HepG2 (cell line): ENCODE data around the gene PPP3R2. TPM values are rescaled to one million over a fixed set of nuclear protein-coding genes. Genes with fewer than 3 reads are reported as not detected.

Source experiments
- ATAC-seq: fragments of 200-7000 bp; cut with Tn5 transposase; 3 replicates; pipeline ENCODE4 v1.9.1; 2020; ENCODE audit warnings: mild to moderate bottlenecking, moderate library complexity
- BruUV-seq: library from RNA; stranded (reverse); fragments of 400-500 nt; replicated peaks from 2 replicates; lab custom pipeline; 2021; lab: Mats Ljungman, UMichigan
- CTCF ChIA-PET: fragments of 300-600 bp; formaldehyde crosslinking; extraction: SDS; loops from one replicate; lab custom pipeline; 2021; ENCODE audit warnings: low total read pairs, inconsistent platforms, low intra/inter-chr PET ratio; lab: Yijun Ruan, JAX
- POLR2A ChIA-PET: fragments of 350-600 bp; sonication (Branson Sonifier 250); formaldehyde crosslinking; loops from one replicate; lab custom pipeline; 2020; ENCODE audit warnings: antibody characterized with exemption, inconsistent platforms; lab: Yijun Ruan, JAX
- DNase-seq: peaks from one replicate; pipeline ENCODE4 v3.0.0-alpha.2; 2015; ENCODE audit warnings: low spot score
- FAIRE-seq: peaks from 3 replicates; lab custom pipeline; 2011; peaks lifted over from hg19 to GRCh38; lab: Jason Lieb, UNC
- H2AFZ ChIP-seq: one replicate; pipeline ENCODE4 v1.6.1; 2011; ENCODE audit warnings: low read length, inconsistent platforms
- H3K27ac ChIP-seq: fragments of 300-600 bp; 3 replicates; pipeline ENCODE4 v1.8.0; 2011; ENCODE audit warnings: mixed run types, mild to moderate bottlenecking, mixed read lengths, low read length, inconsistent platforms; ENCODE audit not compliant: insufficient read depth; ENCODE audit errors: extremely low read length
- H3K27me3 ChIP-seq, 2 experiments: fragments of 200-600 bp in 1 of 2; 2 replicates in 1 of 2; 3 replicates in 1 of 2; pipeline versions ENCODE4 v1.6.0 to v1.8.0; 2011; ENCODE audit warnings: low read length in 2 of 2, mild to moderate bottlenecking in 2 of 2, moderate library complexity in 2 of 2, inconsistent platforms in 1 of 2; ENCODE audit not compliant: insufficient read depth in 2 of 2, control insufficient read depth in 1 of 2
- H3K36me3 ChIP-seq, 2 experiments: fragments of 200-600 bp in 1 of 2; replicated peaks in 1 of 2; 2 replicates in 1 of 2; 3 replicates in 1 of 2; pipeline versions ENCODE4 v1.5.1 to v1.8.0; 2011; ENCODE audit warnings: low read length in 2 of 2, inconsistent platforms in 1 of 2; ENCODE audit not compliant: insufficient read depth in 2 of 2, control insufficient read depth in 1 of 2
- H3K4me1 ChIP-seq: 2 replicates; pipeline ENCODE4 v1.5.1; 2012; ENCODE audit warnings: low read length, inconsistent platforms; ENCODE audit not compliant: insufficient read depth
- H3K4me2 ChIP-seq: 2 replicates; pipeline ENCODE4 v1.6.0; 2011; ENCODE audit warnings: low read depth, low read length, inconsistent platforms
- H3K4me3 ChIP-seq, 3 experiments: fragments of 200-600 bp in 1 of 3; sonication (generic), shearing (Covaris generic) in 1 of 3; replicated peaks in 1 of 3; 2 replicates each; pipeline ENCODE4 v1.5.1; 2011 to 2016; ENCODE audit warnings: low read length in 3 of 3, inconsistent platforms in 2 of 3, low read depth in 2 of 3, mild to moderate bottlenecking in 2 of 3, control low read depth in 1 of 3, mixed read lengths in 1 of 3; ENCODE audit not compliant: insufficient read depth in 1 of 3
- H3K79me2 ChIP-seq: one replicate; pipeline ENCODE4 v1.6.1; 2011; ENCODE audit warnings: low read length, inconsistent platforms; ENCODE audit not compliant: insufficient read depth
- H3K9ac ChIP-seq: 2 replicates; pipeline ENCODE4 v1.6.0; 2011; ENCODE audit warnings: mild to moderate bottlenecking, low read depth, low read length, inconsistent platforms; ENCODE audit not compliant: insufficient read depth
- H3K9me3 ChIP-seq: 2 replicates; pipeline ENCODE4 v1.5.1; 2012; ENCODE audit warnings: mild to moderate bottlenecking, low read length
- H4K20me1 ChIP-seq: 2 replicates; pipeline ENCODE4 v1.6.0; 2011; ENCODE audit warnings: inconsistent platforms, mild to moderate bottlenecking, low read length, moderate library complexity; ENCODE audit not compliant: insufficient read depth
- KDM6A ChIP-seq: IDR thresholded peaks from 2 replicates; pipeline ENCODE4 v1.6.1; 2016; ENCODE audit warnings: low read depth
- RBM22 ChIP-seq: fragments of 200-400 bp; formaldehyde crosslinking; optimal IDR thresholded peaks from 2 replicates; pipeline ENCODE3; 2017; ENCODE audit warnings: mild to moderate bottlenecking, low read length, moderate library complexity
- ZNF160 ChIP-seq: sonication (generic); formaldehyde crosslinking; IDR thresholded peaks from 2 replicates; pipeline ENCODE4 v1.8.0; 2022; ENCODE audit warnings: mild to moderate bottlenecking, inconsistent platforms, missing genetic modification reagents
- ZNF337 ChIP-seq: sonication (generic); formaldehyde crosslinking; IDR thresholded peaks from 2 replicates; pipeline ENCODE4 v1.5.1; 2020; ENCODE audit warnings: missing genetic modification reagents, low read depth, mild to moderate bottlenecking, borderline replicate concordance
- WGBS: methylation state at CpG from one replicate; pipeline ENCODE4 v1.1.6; 2017; ENCODE audit warnings: low lambda C conversion rate; 5-methylcytosine and 5-hydroxymethylcytosine counted together
- in situ Hi-C: cut with HindIII; loops from 2 replicates; pipeline ENCODE4 v1.10.0; 2017; ENCODE audit warnings: low pct_unique_long_range_greater_than_20kb; ENCODE audit not compliant: extremely low pct_ligation_motif_present
- intact Hi-C: fragments of 100-400 bp; cut with micrococcal nuclease; formaldehyde crosslinking; loops from one replicate; pipeline ENCODE4 v1.10.0; 2022; ENCODE audit not compliant: unreplicated experiment
- polyA plus RNA-seq, 8 experiments: library from polyadenylated mRNA; depleted of rRNA in 3 of 8; stranded (reverse) in 7 of 8; unstranded in 1 of 8; fragments of >200 nt; fragmentation: Illumina TruSeq in 4 of 8; extraction: Trizol in 4 of 8; gene quantifications; 2 replicates each; pipeline versions ENCODE4 v1.2.1 to v1.2.3, GENCODE V29; 2011 to 2016; ENCODE audit warnings: low read depth in 4 of 8, missing spikeins in 1 of 8, mixed read lengths in 1 of 8; ENCODE audit not compliant: insufficient read depth in 1 of 8
- total RNA-seq, 5 experiments: library from RNA; depleted of rRNA; stranded (reverse); fragments of >200 nt; fragmentation: Illumina TruSeq; extraction: Trizol; gene quantifications; 2 replicates each; pipeline ENCODE4 v1.2.3, GENCODE V29; 2016; ENCODE audit warnings: low read depth in 1 of 5
- TF ChIP-seq, protein P1 (sequence below): sonication (generic); formaldehyde crosslinking; IDR thresholded peaks from 2 replicates; pipeline ENCODE4 v1.4.0; 2020; ENCODE audit warnings: mild to moderate bottlenecking, missing genetic modification reagents
- TF ChIP-seq, protein P2 (sequence below): sonication (generic); formaldehyde crosslinking; IDR thresholded peaks from 2 replicates; pipeline ENCODE4 v1.5.0; 2020; ENCODE audit warnings: mild to moderate bottlenecking, missing genetic modification reagents, borderline replicate concordance

Gene PPP3R2
- total and polyA plus RNA-seq, 2 of the 13 experiments (the other 11 are each of a cell fraction or from before 2014, with no cell fraction given), result not detected

DNA sequence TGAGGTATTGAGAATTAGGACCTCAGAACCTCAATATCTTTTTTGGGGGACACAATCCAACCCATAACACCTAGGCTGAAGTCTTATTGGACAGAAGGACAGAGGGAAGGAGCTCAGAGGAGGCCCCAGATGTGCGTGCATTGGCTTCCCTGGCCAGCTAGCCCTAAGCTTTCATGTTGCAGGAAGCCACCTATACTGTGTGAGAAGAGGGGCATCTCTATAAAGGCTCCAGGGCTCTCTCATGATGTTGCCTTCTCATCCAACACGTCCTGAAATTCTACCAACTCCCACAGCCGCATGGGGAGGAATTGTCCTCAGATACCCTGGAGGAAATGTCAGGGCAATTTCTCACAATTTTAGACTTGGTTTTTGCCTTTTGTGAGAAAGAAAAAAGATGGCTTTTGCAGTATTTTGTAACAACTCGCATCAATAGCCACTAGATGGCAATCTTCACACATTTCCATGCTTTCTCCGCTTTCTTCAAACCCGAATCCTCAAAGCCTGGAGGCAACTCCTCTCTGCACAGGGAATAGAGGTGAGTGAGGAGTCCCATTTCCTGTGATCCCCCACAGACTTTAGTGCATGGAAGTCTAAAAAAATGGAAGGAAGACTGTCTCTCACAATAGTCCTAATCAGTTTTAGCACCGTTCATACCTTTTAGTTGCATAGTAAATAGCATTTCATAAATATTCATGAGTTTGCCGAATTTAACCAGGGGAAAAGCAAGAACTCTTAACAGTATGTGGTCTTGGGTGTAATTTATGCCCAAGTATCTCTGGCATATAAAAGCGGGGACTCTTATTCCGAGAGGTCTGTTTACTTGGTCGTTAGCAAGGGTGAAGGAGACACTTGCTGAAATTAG, 7.4 kb upstream of the PPP3R2 start:
- no TSS peak for BruUV-seq
- peak; percentile 46 for DNase-seq
- no peaks in the 10 kb centered on the region for H3K9me3 ChIP-seq
- ChIA-PET CTCF (interaction anchor here (2.3 kb wide), 1 partner anchor 126 kb away, joined by 11 read pairs; no protein-coding TSS in a partner anchor), POLR2A (no interaction called here)
- peaks cover 16% of the 10 kb centered on the region for H3K4me1 ChIP-seq
- H3K4me3 ChIP-seq, result no peak overlapping the region
- H3K27ac ChIP-seq, result no peak overlapping the region
- FAIRE-seq, result peak; percentile 82
- H3K36me3 ChIP-seq, result no peaks in the 10 kb centered on the region
- in situ Hi-C loops (no loop called here), intact Hi-C loops (loop anchor here (1.0 kb wide), 1 partner anchor 126 kb away; no protein-coding TSS in a partner anchor)
- no peak overlapping the region for H2AFZ ChIP-seq
- no peaks in the 10 kb centered on the region for H4K20me1 ChIP-seq
- no peaks in the 10 kb centered on the region for H3K27me3 ChIP-seq
- H3K4me2 ChIP-seq, result no peak overlapping the region
- no peaks in the 10 kb centered on the region for H3K79me2 ChIP-seq
- 12% methylated on average over 11 of the region's 11 CpGs for WGBS
- H3K9ac ChIP-seq, result no peak overlapping the region
- peak; percentile 84 for ATAC-seq
- TF ChIP-seq RBM22 (no peak), KDM6A (CRISPR knock-in tag) (no peak), ZNF160 (CRISPR knock-in tag) (no peak), ZNF337 (CRISPR knock-in tag) (no peak)
- TF ChIP-seq, protein P1, sequence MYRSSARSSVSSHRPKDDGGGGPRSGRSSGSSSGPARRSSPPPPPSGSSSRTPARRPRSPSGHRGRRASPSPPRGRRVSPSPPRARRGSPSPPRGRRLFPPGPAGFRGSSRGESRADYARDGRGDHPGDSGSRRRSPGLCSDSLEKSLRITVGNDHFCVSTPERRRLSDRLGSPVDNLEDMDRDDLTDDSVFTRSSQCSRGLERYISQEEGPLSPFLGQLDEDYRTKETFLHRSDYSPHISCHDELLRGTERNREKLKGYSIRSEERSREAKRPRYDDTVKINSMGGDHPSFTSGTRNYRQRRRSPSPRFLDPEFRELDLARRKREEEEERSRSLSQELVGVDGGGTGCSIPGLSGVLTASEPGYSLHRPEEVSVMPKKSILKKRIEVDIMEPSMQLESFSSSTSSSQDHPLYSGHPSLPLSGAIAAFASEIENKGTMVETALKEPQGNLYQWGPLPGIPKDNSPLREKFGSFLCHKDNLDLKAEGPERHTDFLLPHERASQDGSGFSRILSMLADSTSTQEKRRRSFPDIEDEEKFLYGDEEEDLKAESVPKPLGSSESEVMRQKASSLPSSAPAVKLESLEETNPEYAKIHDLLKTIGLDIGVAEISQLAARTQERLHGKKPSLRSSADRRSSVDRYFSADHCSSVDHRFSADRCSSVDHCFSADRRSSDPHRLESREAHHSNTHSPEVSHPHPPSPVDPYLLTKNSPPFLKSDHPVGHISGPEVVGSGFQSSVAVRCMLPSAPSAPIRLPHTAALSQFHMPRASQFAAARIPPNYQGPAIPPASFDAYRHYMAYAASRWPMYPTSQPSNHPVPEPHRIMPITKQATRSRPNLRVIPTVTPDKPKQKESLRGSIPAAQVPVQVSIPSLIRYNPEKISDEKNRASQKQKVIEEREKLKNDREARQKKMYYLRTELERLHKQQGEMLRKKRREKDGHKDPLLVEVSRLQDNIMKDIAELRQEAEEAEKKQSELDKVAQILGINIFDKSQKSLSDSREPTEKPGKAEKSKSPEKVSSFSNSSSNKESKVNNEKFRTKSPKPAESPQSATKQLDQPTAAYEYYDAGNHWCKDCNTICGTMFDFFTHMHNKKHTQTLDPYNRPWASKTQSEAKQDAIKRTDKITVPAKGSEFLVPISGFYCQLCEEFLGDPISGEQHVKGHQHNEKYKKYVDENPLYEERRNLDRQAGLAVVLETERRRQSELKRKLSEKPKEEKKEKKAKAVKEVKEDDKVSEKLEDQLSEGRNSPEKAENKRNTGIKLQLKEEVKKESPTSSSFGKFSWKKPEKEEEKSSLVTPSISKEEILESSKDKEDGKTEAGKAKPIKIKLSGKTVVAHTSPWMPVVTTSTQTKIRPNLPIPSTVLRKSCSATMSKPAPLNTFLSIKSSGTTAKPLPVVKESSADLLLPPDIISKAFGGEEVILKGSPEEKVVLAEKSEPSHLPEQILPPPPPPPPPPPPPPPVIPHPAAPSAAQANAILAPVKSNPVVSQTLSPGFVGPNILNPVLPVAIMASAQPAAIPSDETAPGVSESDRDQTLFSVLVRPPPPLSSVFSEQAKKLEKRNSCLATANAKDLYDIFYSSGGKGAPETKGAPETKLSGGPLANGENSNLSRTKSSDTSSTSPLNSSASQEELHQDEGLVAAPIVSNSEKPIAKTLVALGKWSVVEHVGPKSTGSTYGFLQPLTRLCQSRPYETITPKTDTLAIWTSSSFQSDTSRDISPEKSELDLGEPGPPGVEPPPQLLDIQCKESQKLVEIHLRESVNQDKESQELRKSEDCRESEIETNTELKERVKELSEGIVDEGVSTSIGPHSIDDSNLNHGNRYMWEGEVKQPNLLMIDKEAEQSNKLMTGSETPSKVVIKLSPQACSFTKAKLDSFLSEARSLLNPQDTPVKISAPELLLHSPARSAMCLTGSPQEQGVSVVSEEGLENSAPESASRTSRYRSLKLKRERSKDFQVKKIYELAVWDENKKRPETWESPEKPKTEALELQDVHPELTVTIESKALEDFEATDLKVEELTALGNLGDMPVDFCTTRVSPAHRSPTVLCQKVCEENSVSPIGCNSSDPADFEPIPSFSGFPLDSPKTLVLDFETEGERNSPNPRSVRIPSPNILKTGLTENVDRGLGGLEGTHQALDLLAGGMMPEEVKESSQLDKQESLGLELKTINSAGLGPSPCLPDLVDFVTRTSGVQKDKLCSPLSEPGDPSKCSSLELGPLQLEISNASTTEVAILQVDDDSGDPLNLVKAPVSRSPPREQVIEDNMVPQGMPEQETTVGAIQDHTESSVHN (CRISPR knock-in tag), result no peak
- TF ChIP-seq, protein P2, sequence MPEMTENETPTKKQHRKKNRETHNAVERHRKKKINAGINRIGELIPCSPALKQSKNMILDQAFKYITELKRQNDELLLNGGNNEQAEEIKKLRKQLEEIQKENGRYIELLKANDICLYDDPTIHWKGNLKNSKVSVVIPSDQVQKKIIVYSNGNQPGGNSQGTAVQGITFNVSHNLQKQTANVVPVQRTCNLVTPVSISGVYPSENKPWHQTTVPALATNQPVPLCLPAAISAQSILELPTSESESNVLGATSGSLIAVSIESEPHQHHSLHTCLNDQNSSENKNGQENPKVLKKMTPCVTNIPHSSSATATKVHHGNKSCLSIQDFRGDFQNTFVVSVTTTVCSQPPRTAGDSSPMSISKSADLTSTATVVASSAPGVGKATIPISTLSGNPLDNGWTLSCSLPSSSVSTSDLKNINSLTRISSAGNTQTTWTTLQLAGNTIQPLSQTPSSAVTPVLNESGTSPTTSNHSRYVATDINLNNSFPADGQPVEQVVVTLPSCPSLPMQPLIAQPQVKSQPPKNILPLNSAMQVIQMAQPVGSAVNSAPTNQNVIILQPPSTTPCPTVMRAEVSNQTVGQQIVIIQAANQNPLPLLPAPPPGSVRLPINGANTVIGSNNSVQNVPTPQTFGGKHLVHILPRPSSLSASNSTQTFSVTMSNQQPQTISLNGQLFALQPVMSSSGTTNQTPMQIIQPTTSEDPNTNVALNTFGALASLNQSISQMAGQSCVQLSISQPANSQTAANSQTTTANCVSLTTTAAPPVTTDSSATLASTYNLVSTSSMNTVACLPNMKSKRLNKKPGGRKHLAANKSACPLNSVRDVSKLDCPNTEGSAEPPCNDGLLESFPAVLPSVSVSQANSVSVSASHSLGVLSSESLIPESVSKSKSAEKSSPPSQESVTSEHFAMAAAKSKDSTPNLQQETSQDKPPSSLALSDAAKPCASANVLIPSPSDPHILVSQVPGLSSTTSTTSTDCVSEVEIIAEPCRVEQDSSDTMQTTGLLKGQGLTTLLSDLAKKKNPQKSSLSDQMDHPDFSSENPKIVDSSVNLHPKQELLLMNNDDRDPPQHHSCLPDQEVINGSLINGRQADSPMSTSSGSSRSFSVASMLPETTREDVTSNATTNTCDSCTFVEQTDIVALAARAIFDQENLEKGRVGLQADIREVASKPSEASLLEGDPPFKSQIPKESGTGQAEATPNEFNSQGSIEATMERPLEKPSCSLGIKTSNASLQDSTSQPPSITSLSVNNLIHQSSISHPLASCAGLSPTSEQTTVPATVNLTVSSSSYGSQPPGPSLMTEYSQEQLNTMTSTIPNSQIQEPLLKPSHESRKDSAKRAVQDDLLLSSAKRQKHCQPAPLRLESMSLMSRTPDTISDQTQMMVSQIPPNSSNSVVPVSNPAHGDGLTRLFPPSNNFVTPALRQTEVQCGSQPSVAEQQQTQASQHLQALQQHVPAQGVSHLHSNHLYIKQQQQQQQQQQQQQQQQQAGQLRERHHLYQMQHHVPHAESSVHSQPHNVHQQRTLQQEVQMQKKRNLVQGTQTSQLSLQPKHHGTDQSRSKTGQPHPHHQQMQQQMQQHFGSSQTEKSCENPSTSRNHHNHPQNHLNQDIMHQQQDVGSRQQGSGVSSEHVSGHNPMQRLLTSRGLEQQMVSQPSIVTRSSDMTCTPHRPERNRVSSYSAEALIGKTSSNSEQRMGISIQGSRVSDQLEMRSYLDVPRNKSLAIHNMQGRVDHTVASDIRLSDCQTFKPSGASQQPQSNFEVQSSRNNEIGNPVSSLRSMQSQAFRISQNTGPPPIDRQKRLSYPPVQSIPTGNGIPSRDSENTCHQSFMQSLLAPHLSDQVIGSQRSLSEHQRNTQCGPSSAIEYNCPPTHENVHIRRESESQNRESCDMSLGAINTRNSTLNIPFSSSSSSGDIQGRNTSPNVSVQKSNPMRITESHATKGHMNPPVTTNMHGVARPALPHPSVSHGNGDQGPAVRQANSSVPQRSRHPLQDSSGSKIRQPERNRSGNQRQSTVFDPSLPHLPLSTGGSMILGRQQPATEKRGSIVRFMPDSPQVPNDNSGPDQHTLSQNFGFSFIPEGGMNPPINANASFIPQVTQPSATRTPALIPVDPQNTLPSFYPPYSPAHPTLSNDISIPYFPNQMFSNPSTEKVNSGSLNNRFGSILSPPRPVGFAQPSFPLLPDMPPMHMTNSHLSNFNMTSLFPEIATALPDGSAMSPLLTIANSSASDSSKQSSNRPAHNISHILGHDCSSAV (CRISPR knock-in tag), result no peak
